Epithelial cell of umbilical artery (primary cell): Measurements from ENCODE around the gene CLDN4. TPM values are rescaled to one million over a fixed set of nuclear protein-coding genes. Genes with fewer than 3 reads are reported as not detected.

ENCODE experiments used
- total RNA-seq: library from RNA; depleted of rRNA; stranded (reverse); fragments of >200 nt; gene quantifications from 2 replicates; pipeline ENCODE4 v1.2.3, GENCODE V29; 2014

CLDN4 gene
- total RNA-seq = 0.46 TPM in 1 of 2 replicates, not detected in the other

GRCh38 chr7:73830681-73831583 is at the start of gene CLDN4:
CLDN4 (plus strand) TSS chr7:73830996; CDS start chr7:73831202, 206 bp downstream.

GRCh38 chr7:73842067-73842976 is 11.5 kb downstream of the CLDN4 start, which contains the start of gene METTL27:
METTL27 (minus strand) TSS chr7:73842516; CDS start chr7:73842140, 376 bp downstream.

GRCh38 chr7:73860859-73861258 is 30.1 kb downstream of the CLDN4 start, which contains the start of gene TMEM270:
TMEM270 (plus strand) TSS chr7:73861159; CDS start chr7:73861195, 36 bp downstream.

Other genes starting within 250 kb of the CLDN4 start
- not detected in 2 replicates for gene MLXIPL, start 206.5 kb upstream of the CLDN4 start, total RNA-seq
- 2.9 and 4.2 TPM in 2 replicates for gene VPS37D, start 163.2 kb upstream of the CLDN4 start, total RNA-seq
- gene DNAJC30, start 147.5 kb upstream of the CLDN4 start, total RNA-seq = 1.3 and 1.8 TPM in 2 replicates
- 59.0 and 76.0 TPM in 2 replicates for gene BUD23, start 147.4 kb upstream of the CLDN4 start, total RNA-seq
- 7.4 and 21.1 TPM in 2 replicates for gene STX1A, start 111.3 kb upstream of the CLDN4 start, total RNA-seq
- gene ABHD11, start 92.2 kb upstream of the CLDN4 start, total RNA-seq = 9.7 and 11.6 TPM in 2 replicates
- 0.30 and 0.32 TPM in 2 replicates for gene CLDN3, start 60.7 kb upstream of the CLDN4 start, total RNA-seq
- gene METTL27, start 11.5 kb downstream of the CLDN4 start, total RNA-seq = 0.97 and 1.7 TPM in 2 replicates
- gene TMEM270, start 30.2 kb downstream of the CLDN4 start, total RNA-seq = not detected in 2 replicates
- gene ELN, start 197.2 kb downstream of the CLDN4 start, total RNA-seq = 0.30 TPM in 1 of 2 replicates, not detected in the other